Heart right ventricle (tissue), 16 donors: Measurements from ENCODE around the gene EBF3. TPM values are rescaled to one million over a fixed set of nuclear protein-coding genes. Genes with fewer than 3 reads are reported as not detected.

ENCODE experiments used
- ATAC-seq, 8 donors: fragments of 200-7000 bp; cut with Tn5 transposase; one replicate each; pipeline ENCODE4 v1.9.1; 2020; ENCODE audit warnings: mild to moderate bottlenecking in 8 of 8, moderate library complexity in 8 of 8, moderate number of reproducible peaks in 1 of 8
- DNase-seq, 2 donors: peaks; one replicate each; pipeline ENCODE4 v3.0.0-alpha.2; 2020
- H3K27ac ChIP-seq, 10 donors: fragments of 200-600 bp; sonication (generic) in 2 of 10; one replicate each; pipeline versions ENCODE4 v1.5.0 to v1.8.0; 2020 to 2022; ENCODE audit warnings: mild to moderate bottlenecking in 3 of 10
- H3K27me3 ChIP-seq, 7 donors: fragments of 200-600 bp; one replicate each; pipeline ENCODE4 v1.8.0; 2021 to 2022; ENCODE audit warnings: mild to moderate bottlenecking in 2 of 7
- H3K36me3 ChIP-seq, 9 donors: fragments of 200-600 bp; sonication (generic) in 1 of 9; one replicate each; pipeline versions ENCODE4 v1.5.0 to v1.8.0; 2020 to 2022; ENCODE audit warnings: mild to moderate bottlenecking in 2 of 9
- H3K4me1 ChIP-seq, 9 donors: fragments of 200-600 bp; sonication (generic) in 1 of 9; one replicate each; pipeline versions ENCODE4 v1.5.0 to v1.8.0; 2020 to 2022; ENCODE audit warnings: mild to moderate bottlenecking in 4 of 9
- H3K4me3 ChIP-seq, 10 donors: fragments of 200-600 bp; sonication (generic) in 2 of 10; one replicate each; pipeline versions ENCODE4 v1.5.0 to v1.8.0; 2020 to 2022; ENCODE audit warnings: mild to moderate bottlenecking in 7 of 10, moderate library complexity in 2 of 10
- H3K9me3 ChIP-seq, 11 donors: fragments of 200-600 bp in 10 of 11; sonication (generic) in 2 of 11; one replicate each; pipeline versions ENCODE4 v1.5.0 to v1.8.0; 2013 to 2022; ENCODE audit warnings: mild to moderate bottlenecking in 2 of 11, control low read depth in 1 of 11, moderate library complexity in 1 of 11
- CTCF ChIP-seq, 9 donors: fragments of 200-600 bp; sonication (generic) in 2 of 9; IDR thresholded peaks; one replicate each; pipeline versions ENCODE4 v1.5.0 to v1.8.0; 2021 to 2022; ENCODE audit warnings: antibody characterized with exemption in 9 of 9, mild to moderate bottlenecking in 5 of 9, moderate library complexity in 1 of 9
- WGBS, 2 donors: extraction: QIAGEN DNeasy Blood & Tissue Kit; methylation state at CpG; one replicate each; pipeline ENCODE4 v1.1.7; 2013; ENCODE audit warnings: inconsistent platforms in 1 of 2; 5-methylcytosine and 5-hydroxymethylcytosine counted together
- intact Hi-C, 10 donors: fragments of 100-400 bp; cut with DNase I; formaldehyde crosslinking; loops; one replicate each; pipeline versions ENCODE4 v1.11.1 to v1.14.2; 2022
- polyA plus RNA-seq, 2 donors: library from polyadenylated mRNA; stranded (reverse); fragments of 200-250 nt; gene quantifications; one replicate each; pipeline ENCODE4 v1.2.3, GENCODE V29; 2013
- total RNA-seq, 10 donors: library from RNA; stranded (reverse); fragmentation: NEBNext Ultra II Directional in 3 of 10; extraction: Animal tissue kit (Norgen Biotek cat#: 25700) in 3 of 10; gene quantifications; one replicate each; pipeline versions ENCODE4 v1.2.1 to v1.2.4, GENCODE V29; 2021 to 2023
- donor health status: Arrhythmogenic right ventricular cardiomyopathy.
- donor health status: ischemic (EF 13 %, LVEDD 7.1; RV severe dilation, severe dysfunction).
- donor health status: healthy with polysubstance abuse.
- donor health status: DM: no; HTN: yes; CAD: no.
- donor health status: DM: no; HTN: no; CAD: no.
- donor health status: ischemic (EF 25% LVEDD 6.9; RV normal size, moderate dysfunction).
- donor health status: ischemic (EF 25% LVEDD 5.7; RV mildly dilated, moderate dysfunction).
- donor health status: healthy.
- donor health status: DM: yes; HTN: yes; CAD: no.
- donor health status: Ischemic cardiomyopathy.
- donor health status: ischemic (EF 35%, LVEDD 5.7; RV mildly dilated, moderate dysfunction).
- donor health status: nonischemic (EF 11% LVEDD 7.7; RV severe dilation, severe dysfunction).
- donor health status: DM: yes; HTN: yes; CAD: no.
- donor health status: PGD.
- donor health status: ischemic (EF 29% LVEDD 5.4; RV normal size, mild dysfunction).
- donor health status: nonischemic (EF 23%, LVEDD 6.1; RV moderate dilation, normal function).

Gene EBF3
- total and polyA plus RNA-seq, 12 donors, result 3.9 to 12.2 (median 5.6) TPM

- Histone ChIP-seq H3K36me3 (no peaks in the 10 kb centered on the region), H3K4me1 (no peaks in the 10 kb centered on the region), H3K4me3 (no peak overlapping the region), H3K27me3 (peaks cover 0 to 27% (median 11%) of the 10 kb centered on the region in 7 donors), H3K27ac (no peak overlapping the region), H3K9me3 (peaks cover 0 to 39% (median 7%) of the 10 kb centered on the region in 11 donors)
- no peak for TF ChIP-seq CTCF (IDR thresholded peaks at IDR 0.05)
- no peak for ATAC-seq
- no peak for DNase-seq
- intact Hi-C loops, result no loop called here
- 79 to 85% methylated on average over 3 of the region's 3 CpGs for WGBS, 2 donors
These were observed 28.3 kb upstream of the EBF3 start for GRCh38 chr10:129992356-129992755.

- ATAC-seq (no peak), DNase-seq (no peak)
- Histone ChIP-seq H3K9me3 (peaks cover 0 to 58% (median 25%) of the 10 kb centered on the region in 11 donors), H3K36me3 (no peaks in the 10 kb centered on the region), H3K27me3 (peaks cover 0 to 29% (median 9%) of the 10 kb centered on the region in 7 donors), H3K4me1 (no peaks in the 10 kb centered on the region), H3K27ac (no peak overlapping the region), H3K4me3 (no peak overlapping the region)
- intact Hi-C loops, result no loop called here
- no peak for TF ChIP-seq CTCF (IDR thresholded peaks at IDR 0.05)
These were observed 18.8 kb upstream of the EBF3 start for GRCh38 chr10:129982825-129983224.

GRCh38 chr10:129978980-129979379 lies 14.9 kb upstream of the EBF3 start:
- DNase-seq (no peak), ATAC-seq (no peak)
- H3K36me3 ChIP-seq, result no peaks in the 10 kb centered on the region
- no peak overlapping the region for H3K27ac ChIP-seq
- WGBS, 2 donors, result 92 to 93% methylated on average over 6 of the region's 6 CpGs
- no peaks in the 10 kb centered on the region for H3K4me1 ChIP-seq
- H3K4me3 ChIP-seq, result no peak overlapping the region
- intact Hi-C loops, result loop anchor here in 4 of 10 donors (10.0 kb wide), 5 partner anchors 146 to 1764 kb away; partner anchors contain the start of gene MGMT (in 1 of the 4)
- H3K27me3 ChIP-seq, result peaks cover 0 to 59% (median 25%) of the 10 kb centered on the region in 7 donors
- peaks cover 0 to 24% (median 12%) of the 10 kb centered on the region in 11 donors for H3K9me3 ChIP-seq
- TF ChIP-seq CTCF (IDR thresholded peaks at IDR 0.05), result no peak

GRCh38 chr10:129978322-129978721 lies 14.2 kb upstream of the EBF3 start:
- H3K36me3 ChIP-seq, result no peaks in the 10 kb centered on the region
- H3K4me1 ChIP-seq, result no peaks in the 10 kb centered on the region
- intact Hi-C loops, result loop anchor here in 4 of 10 donors (10.0 kb wide), 5 partner anchors 146 to 1764 kb away; partner anchors contain the start of gene MGMT (in 1 of the 4)
- DNase-seq (no peak), ATAC-seq (no peak)
- H3K9me3 ChIP-seq, result peaks cover 0 to 18% (median 10%) of the 10 kb centered on the region in 11 donors
- H3K27ac ChIP-seq, result no peak overlapping the region
- WGBS, 2 donors, result 85 to 89% methylated on average over 1 of the region's 1 CpG
- H3K27me3 ChIP-seq, result peaks cover 0 to 59% (median 27%) of the 10 kb centered on the region in 7 donors
- H3K4me3 ChIP-seq, result no peak overlapping the region
- TF ChIP-seq CTCF (IDR thresholded peaks at IDR 0.05), result no peak
